NOMO-1 treated with dmso at 0.1 percent for 144 hours (cell line): ENCODE data around the gene CDC123.
A peak's percentile ranks its signal among the peaks of the same experiment; 100 is the strongest.
"Not testable (repeated sequence)": the region's sequence is repeated elsewhere in the genome, so short reads cannot be mapped to it uniquely, and the experiment has no call there.

ENCODE experiments used
- DNase-seq: peaks from one replicate; lab custom pipeline; 2025; ENCODE audit not compliant: unreplicated experiment; lab: John Stamatoyannopoulos, UW

Gene CDC123

DNA sequence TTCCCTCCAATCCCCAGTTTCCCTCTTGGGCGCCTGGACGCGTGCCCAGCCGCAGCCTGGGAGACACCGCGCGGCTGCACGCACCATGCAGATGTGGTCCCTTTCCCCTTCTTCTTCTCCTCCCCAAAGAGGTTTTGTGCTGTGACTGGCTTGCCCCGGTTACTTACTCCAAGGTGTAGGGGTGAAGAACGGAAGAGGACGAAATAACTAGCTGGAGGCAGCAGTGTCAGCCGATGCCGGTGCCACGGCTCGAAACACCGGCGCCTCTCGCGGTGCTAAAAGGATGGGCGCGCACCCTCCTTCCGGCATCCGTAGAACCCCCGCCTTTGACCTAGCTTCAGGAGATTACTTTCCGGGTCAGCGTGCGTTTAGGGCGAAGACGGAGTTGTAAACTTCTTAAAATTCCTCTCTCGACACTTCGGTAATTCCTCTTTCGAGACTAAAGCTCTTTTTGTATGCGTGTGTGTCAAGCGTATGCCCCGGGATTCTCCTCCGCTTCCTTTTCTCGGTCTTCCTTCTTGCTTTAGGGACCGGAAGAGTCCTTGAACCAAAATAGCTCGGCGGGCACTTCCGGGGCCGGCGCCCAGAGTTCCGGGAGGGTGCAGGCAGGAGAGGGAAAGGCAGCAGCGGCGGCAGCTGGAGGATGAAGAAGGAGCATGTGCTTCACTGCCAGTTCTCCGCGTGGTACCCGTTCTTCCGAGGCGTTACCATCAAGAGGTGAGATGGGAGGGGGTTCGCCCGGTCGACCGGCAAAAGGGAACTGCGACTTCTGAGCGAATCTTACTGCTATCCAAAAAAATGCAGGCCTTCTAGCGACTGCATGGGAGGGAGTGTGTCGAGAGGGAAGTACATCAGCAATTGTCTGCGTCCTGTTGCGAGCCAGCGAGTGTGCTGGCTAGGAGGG, at the start of gene CDC123, which contains the start of gene NUDT5:
Gene CDC123 (plus strand): TSS at position 586 of the 904 bp plus-strand sequence. CDS start 58 bp downstream, at position 644.
Gene NUDT5 (minus strand): TSS at position 289 of the 904 bp plus-strand sequence. CDS start 9,600 bp downstream, outside the sequence.
- peak; percentile 95 for DNase-seq

DNA sequence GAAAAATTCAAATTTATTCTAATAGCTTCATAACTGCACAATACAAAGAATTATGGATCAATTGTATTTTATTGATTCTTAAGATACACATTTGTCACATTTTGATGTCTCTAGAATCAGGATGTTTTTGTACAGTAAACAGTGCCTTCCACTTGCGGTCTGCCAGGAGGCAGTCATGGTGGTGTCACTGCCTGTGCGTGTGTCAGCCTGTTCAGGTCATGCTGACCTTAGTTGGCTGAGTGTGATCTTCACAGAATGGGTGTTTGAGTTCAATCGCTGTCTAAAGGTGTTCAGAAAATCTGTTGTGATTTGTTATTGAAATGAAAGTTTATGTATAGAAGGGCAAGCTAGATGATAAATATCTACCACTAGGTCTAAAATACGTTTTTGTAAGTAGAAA, 45.8 kb upstream of the CDC123 start:
- no peak for DNase-seq

DNA sequence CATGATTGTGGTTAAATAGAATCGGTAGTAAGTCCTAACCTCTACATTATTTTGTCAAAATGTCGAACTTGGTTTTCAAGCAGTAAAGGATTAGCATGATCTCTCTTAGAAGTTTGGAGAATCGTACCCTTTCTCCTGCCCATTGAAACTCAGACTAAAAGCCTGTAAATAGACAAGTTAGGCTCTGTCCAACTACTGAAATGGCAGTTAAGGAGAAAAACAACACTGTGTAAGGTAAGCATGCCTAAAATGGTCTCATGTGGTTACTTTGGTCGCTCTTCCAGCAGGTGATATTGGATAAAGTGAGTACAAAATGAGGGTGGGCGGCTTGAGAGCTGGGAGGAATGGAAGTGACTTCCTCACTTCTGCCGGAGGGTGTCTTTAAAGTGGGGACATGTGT, 41.5 kb upstream of the CDC123 start:
- no peak for DNase-seq

- no peak for DNase-seq
Observed at GRCh38 chr10:12156367-12157123, 39.4 kb upstream of the CDC123 start.

- peak; percentile 69 for DNase-seq
Observed at GRCh38 chr10:12158111-12158510, 37.9 kb upstream of the CDC123 start.

- no peak for DNase-seq
Observed at GRCh38 chr10:12160664-12161063, 35.3 kb upstream of the CDC123 start.

GRCh38 chr10:12162927-12163326, 33.1 kb upstream of the CDC123 start:
- DNase-seq, result no peak

DNA sequence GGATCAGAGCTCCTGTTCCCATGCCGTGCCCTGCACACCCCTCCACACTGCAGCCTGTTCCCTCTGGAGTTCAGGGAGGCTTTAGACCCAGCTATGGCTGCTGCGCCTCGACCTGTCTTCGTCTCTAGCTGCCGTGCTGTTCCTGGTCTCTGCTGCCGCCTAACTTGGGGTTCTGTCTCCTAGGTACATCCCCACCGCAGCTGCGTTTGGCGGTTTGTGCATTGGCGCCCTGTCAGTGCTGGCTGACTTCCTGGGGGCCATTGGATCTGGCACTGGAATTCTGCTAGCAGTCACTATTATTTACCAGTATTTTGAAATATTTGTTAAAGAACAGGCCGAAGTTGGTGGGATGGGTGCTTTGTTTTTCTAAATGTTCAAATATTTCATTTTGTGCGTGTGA, 31.9 kb upstream of the CDC123 start:
- no peak for DNase-seq

DNA sequence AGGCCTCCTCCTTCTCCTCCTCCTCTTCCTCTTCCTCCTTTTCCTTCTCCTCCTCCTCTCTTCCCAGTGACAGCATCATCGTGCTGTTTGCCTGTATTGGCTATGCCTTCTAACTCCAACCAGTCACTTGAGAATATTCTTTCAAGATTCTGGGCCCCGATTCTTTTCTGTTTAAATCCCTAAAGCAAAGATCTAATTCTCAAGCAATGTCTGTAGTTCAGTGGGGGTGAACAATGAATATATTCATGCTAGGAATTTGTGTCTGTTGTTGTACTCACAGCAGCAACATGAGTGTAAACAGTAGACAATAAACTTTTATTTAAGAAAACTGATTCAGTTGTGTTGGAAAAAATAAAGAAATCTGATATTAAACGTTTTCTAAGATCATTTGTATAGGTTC, 31.0 kb upstream of the CDC123 start:
- DNase-seq, result no peak

DNA sequence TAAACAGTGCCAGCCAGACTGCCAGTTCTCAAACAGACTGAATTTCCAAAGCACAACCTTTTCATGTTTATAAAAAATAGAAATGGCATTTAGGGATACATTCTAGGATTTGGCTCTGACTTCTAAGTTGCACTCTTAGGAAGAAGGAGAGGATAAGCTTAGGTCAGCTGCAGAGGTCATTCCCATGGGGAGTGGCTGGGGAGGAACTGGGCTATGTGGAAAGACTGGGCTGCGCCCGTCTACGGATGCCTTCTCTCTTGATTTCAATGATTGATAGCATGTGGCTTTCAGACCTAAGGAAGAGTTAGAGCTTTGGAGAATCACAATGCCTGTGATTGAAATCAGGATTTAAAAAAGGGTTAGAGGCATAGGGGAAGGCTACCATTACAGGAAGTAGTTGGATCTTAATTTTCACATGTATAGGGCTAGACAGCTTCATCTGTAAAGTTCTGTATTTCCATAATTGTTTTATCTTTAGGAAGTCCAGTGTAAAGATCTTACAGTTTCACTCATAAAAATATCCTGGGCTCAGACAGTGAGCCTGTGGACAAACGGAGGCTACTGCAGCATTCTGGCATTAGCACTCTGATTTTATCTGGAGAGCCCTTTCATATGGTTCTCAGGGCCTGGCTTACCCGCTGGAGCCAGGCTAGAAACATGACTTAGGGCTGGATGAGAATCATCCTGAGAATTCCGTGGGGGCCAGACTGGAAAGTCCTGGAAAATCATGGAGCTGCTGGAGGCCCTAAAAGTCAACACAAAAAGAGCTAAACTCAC, 29.8 kb upstream of the CDC123 start:
- no peak for DNase-seq

GRCh38 chr10:12171512-12171911, 24.5 kb upstream of the CDC123 start:
- not testable (repeated sequence) for DNase-seq

DNA sequence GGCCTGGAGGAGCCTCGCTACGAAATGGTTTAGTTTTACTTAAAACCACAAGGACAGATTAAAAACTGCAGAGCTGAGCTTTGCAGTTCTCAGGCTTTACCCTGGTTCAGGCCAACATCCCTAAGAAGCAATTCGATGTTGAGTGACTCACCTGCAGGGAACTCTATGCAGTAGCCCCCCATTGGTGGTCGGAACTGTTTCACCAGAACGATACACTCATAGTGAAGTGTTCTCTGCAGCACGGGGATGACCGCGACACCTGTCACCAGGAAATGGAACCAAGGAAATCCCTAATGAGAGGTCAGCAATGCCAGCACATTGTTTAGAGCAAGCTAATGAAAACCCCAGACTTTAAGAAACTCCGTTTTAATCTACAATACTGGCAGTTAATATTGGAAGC, 18.3 kb upstream of the CDC123 start:
- DNase-seq, result no peak

GRCh38 chr10:12179606-12180170, 16.3 kb upstream of the CDC123 start:
- peak; percentile 69 for DNase-seq

DNA sequence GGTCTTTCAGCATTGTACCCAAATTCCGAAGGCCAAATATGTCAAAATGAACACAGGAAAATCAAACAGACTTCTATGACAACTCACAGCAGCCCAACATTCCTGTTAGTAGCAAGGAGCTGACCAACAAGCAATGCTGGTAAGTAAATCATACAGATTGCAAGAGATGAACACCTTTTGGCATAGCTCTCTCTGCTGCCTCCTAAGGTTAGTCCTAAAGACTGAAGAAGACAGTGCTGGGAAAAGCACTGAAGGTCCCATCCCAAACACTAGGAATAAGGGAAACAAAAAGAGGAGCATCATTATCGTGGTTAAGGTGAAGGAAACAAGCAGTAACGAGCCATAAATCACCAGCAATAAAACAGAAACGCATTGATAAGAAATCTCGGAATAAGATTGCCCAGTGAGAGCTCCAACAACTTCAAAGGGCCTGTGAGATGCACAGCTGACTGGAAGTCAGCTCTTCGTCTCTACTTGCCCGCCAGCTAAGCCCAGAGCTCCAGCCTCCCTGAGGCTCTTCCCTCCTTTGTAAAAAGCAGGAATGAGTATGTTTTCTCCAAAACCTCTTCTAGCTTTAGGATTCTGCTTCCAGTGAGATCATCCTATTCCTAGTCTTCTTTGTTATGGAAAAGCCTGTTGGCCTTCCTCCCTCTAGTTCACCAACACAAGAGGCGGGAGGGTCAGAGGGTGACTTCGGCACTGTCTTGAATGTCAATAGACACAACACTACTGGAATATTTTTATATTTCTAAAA, 15.6 kb upstream of the CDC123 start:
- DNase-seq, result no peak

- peak; percentile 94 for DNase-seq
Observed at GRCh38 chr10:12181065-12181775, 14.8 kb upstream of the CDC123 start.

DNA sequence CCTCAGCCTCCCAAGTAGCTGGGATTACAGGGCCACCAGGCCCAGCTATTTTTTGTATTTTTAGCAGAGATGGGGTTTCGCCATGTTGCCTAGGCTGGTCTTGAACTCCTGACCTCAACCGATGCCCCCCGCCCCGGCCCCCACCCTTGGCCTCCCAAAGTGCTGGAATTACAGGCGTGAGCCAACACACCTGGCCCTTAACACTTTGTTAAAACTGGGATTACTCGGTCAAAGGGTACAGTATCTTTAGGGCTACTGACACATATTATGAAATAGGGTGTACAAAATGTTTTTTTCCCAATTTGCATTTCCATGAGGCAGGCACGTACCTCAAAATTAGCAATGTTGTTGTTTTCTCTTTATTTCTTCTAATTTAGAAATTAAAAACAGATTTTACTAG, 11.8 kb upstream of the CDC123 start:
- DNase-seq, result no peak

- no peak for DNase-seq
Observed at GRCh38 chr10:12186323-12186722, 9.7 kb upstream of the CDC123 start.

- no peak for DNase-seq
Observed at GRCh38 chr10:12187321-12187905, 8.6 kb upstream of the CDC123 start.

GRCh38 chr10:12188656-12189055, 7.3 kb upstream of the CDC123 start:
- DNase-seq, result no peak
